HAP-1 (cell line): ENCODE measurements around the gene PAX4.

Experiments used
- DNase-seq, 2 experiments: peaks; one replicate each; pipeline ENCODE4 v3.0.0-alpha.2; 2016 to 2020; ENCODE audit warnings: low spot score in 2 of 2
- H3K27me3 ChIP-seq: fragments of 250-450 bp; sonication (Bioruptor Pico); 2 replicates; pipeline ENCODE4 v1.5.1; 2020; ENCODE audit warnings: low read depth, mild to moderate bottlenecking, moderate library complexity
- H3K36me3 ChIP-seq: fragments of 250-450 bp; sonication (Bioruptor Pico); replicated peaks from 2 replicates; pipeline ENCODE4 v1.5.1; 2020; ENCODE audit warnings: mild to moderate bottlenecking
- H3K4me1 ChIP-seq: fragments of 250-450 bp; sonication (Bioruptor Pico); 2 replicates; pipeline ENCODE4 v1.5.1; 2020; ENCODE audit warnings: mild to moderate bottlenecking
- H3K4me3 ChIP-seq: fragments of 250-450 bp; sonication (Bioruptor Pico); 2 replicates; pipeline ENCODE4 v1.5.1; 2020; ENCODE audit warnings: mild to moderate bottlenecking, moderate library complexity
- H3K9me3 ChIP-seq: fragments of 250-450 bp; sonication (Bioruptor Pico); 2 replicates; pipeline ENCODE4 v1.5.1; 2020; ENCODE audit warnings: mild to moderate bottlenecking, moderate library complexity
- in situ Hi-C: fragments of 300-500 bp; cut with MboI; formaldehyde crosslinking; loops from 3 replicates; pipeline ENCODE4 v1.14.3; 2020; ENCODE audit warnings: low sequenced_read_pairs, inconsistent platforms, mixed read lengths

Gene PAX4, protein sequence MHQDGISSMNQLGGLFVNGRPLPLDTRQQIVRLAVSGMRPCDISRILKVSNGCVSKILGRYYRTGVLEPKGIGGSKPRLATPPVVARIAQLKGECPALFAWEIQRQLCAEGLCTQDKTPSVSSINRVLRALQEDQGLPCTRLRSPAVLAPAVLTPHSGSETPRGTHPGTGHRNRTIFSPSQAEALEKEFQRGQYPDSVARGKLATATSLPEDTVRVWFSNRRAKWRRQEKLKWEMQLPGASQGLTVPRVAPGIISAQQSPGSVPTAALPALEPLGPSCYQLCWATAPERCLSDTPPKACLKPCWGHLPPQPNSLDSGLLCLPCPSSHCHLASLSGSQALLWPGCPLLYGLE

DNA sequence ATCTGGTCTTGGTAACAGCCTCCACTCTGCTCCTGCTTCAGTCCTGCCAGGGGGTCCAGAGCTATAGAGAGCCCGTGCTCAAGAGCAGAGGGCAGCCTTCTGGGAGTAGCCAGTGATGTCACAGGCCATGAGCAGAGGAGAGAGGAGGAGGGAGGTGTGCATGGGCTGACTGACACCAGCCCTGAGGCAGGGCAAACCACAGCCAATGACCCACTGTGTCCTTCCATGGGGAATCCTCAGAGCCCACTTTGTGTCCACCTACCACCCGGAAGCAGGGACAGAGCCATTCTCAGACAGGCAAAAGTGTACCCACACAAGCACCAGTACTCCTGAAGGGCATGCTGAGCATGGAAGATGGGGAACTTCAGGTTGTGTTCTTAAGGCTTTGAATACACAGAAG, at the start of gene PAX4:
PAX4 (minus strand) TSS at position 101 of the 400 bp plus-strand sequence. CDS start 2,214 bp downstream, outside the sequence.
- H3K4me3 ChIP-seq, result no peak within 1 kb of the TSS
- H3K36me3 ChIP-seq, result no peaks in the 10 kb centered on the region
- DNase-seq, result no peak
- H3K4me1 ChIP-seq, result no peaks in the 10 kb centered on the region
- no peaks in the 10 kb centered on the region for H3K9me3 ChIP-seq
- peaks cover 51% of the 10 kb centered on the region for H3K27me3 ChIP-seq
- in situ Hi-C loops, result no loop called here

DNA sequence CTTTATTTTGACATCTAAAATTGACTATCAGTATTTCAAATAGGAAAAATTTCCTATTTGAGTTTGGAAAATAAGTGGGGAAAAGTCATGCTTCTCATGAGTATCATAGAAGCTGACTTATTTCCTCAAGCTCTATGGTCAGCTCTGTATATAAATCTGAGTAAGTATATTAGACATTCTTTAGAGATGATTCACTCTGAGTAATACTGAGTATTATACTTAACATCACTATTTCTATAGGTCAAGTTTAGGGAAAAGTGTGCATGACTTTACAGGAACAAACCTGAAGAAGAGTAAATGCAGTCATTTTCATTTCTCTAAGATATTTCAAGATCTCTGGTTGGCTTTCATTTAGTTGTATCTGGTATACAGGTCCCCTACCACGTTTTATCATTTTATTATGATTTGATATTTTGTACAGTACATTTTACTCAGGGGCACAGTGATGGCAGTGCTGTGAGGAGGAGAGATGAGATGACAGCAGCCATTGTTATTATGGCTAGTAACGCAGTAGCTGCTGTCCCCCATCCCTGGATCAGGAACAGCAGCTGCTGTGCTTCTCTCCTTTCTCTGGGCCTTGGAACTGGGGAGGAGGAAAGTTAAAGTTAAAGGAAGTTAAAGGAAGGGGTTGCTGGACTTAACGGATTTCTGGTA, 49.2 kb upstream of the PAX4 start:
- no peak for DNase-seq
- H3K36me3 ChIP-seq, result peaks cover 7% of the 10 kb centered on the region
- no peaks in the 10 kb centered on the region for H3K27me3 ChIP-seq
- H3K9me3 ChIP-seq, result no peaks in the 10 kb centered on the region
- H3K4me1 ChIP-seq, result peaks cover 11% of the 10 kb centered on the region
- no peak overlapping the region for H3K4me3 ChIP-seq
- in situ Hi-C loops, result no loop called here

DNA sequence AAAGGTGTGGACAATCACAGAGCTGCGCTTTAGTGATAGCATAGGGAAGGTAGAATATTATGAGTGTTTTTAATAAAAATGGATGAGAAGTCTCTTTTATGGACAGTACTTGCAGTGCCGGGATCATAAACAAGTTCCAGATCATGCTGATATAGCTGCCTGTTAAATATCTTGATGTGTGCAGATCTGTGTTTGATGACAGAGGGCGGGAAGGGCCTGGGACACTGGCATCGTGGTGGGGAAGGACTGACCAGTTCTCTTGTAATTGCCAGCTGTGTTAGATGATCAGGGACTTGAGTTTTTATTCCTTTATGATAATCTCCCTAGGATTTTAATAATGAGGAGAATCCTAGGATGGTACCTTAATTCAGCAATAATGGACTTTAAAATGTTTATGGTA, 48.7 kb upstream of the PAX4 start:
- H3K36me3 ChIP-seq, result peaks cover 9% of the 10 kb centered on the region
- H3K4me3 ChIP-seq, result no peak overlapping the region
- in situ Hi-C loops, result no loop called here
- H3K4me1 ChIP-seq, result peaks cover 11% of the 10 kb centered on the region
- no peak for DNase-seq
- no peaks in the 10 kb centered on the region for H3K27me3 ChIP-seq
- no peaks in the 10 kb centered on the region for H3K9me3 ChIP-seq

DNA sequence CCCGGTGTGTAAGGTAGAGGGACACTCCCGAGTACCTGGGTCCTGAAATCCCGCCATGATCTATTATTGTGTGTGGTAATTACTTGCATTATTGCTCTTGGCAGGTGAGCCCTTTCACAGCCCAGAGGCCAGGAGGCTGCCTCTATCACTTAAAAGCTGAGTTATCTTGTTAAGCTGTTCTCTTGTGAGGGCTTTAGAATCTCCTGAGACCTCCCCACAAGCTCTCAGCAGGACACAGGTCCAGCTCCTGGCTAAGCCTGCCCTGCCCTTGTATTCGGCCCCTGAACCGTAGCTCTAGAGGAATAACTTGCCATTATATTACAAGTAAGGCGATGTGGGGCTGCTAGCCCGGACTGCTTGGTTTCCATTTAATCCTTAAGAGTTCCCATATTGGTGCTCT, 48.0 kb upstream of the PAX4 start:
- no peaks in the 10 kb centered on the region for H3K9me3 ChIP-seq
- H3K4me3 ChIP-seq, result no peak overlapping the region
- no peaks in the 10 kb centered on the region for H3K27me3 ChIP-seq
- in situ Hi-C loops, result no loop called here
- H3K4me1 ChIP-seq, result peaks cover 11% of the 10 kb centered on the region
- DNase-seq, result no peak
- peaks cover 12% of the 10 kb centered on the region for H3K36me3 ChIP-seq

DNA sequence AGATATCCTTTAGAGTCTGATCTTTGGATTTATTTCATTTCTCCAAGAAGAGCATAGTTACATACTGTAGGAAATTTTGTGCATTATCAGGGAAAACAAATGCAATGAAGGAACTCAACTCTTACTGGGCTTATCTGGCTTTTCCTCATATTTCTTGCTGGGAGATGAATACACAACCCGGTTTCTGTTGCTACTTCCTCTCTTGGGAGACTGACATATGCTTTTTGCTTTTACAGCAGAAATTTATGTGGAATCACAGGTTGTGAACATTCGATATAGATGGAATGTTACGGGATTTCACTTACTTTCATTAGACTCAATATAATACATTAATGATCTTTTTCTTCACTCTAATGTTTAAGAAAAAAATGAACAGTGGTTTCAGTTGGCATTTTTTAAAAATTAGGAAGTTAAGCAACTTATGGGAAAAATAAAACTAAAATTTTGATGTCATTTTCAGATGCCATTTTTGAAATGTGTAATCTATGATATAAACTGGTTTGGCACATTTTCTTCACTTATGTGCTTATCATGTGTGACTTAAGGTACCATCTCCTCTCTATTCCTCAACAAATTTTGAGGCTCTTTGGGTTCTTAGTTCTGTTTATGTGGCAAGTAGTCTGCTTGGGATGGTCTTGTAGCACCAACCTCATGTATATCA, 41.2 kb upstream of the PAX4 start:
- in situ Hi-C loops, result no loop called here
- H3K9me3 ChIP-seq, result no peaks in the 10 kb centered on the region
- no peak overlapping the region for H3K4me3 ChIP-seq
- H3K36me3 ChIP-seq, result peaks cover 30% of the 10 kb centered on the region
- no peaks in the 10 kb centered on the region for H3K27me3 ChIP-seq
- peaks cover 11% of the 10 kb centered on the region for H3K4me1 ChIP-seq
- DNase-seq, result no peak

DNA sequence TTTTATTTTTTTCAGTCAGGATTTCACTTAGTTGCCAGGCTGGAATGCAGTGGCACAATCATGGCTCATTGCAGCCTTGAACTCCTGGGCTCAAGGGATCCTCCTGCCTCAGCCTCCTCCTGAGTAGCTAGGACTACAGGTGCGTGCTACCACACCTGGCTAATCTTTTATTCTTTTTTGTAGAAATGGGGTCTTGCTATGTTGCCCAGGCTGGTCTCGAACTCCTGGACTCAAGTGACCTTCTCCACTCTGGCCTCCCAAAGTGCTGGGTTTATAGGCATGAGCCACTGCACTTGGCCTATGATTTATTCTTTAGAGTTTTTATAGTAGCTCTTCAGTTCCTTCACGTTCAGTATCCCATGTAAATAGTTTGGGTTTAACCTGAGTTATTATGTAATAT, 39.6 kb upstream of the PAX4 start:
- in situ Hi-C loops, result no loop called here
- peaks cover 30% of the 10 kb centered on the region for H3K36me3 ChIP-seq
- H3K4me3 ChIP-seq, result no peak overlapping the region
- no peak for DNase-seq
- H3K27me3 ChIP-seq, result no peaks in the 10 kb centered on the region
- no peaks in the 10 kb centered on the region for H3K9me3 ChIP-seq
- peaks cover 13% of the 10 kb centered on the region for H3K4me1 ChIP-seq

DNA sequence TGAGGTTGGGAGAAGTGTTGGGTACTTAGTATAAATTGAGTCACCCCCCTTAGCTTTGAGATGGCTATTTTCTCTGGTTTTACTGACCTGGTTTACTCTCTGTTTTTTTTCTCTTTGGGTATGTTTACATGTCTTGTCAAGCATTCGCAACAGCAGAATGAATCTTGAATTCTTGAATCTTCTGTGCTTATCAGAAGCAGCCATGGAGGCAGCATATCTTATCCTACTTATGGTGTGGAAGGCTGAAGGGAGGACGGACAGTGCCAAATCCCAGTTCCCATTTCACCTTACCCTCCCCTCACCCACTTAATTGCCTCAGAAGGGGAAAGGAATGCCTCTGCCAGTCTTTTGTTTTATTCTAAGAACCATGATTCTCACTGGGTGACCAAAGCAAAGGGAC, 37.8 kb upstream of the PAX4 start:
- Histone ChIP-seq H3K36me3 (peaks cover 18% of the 10 kb centered on the region), H3K4me3 (no peak overlapping the region), H3K27me3 (no peaks in the 10 kb centered on the region), H3K4me1 (peaks cover 19% of the 10 kb centered on the region), H3K9me3 (no peaks in the 10 kb centered on the region)
- in situ Hi-C loops, result no loop called here
- DNase-seq, result no peak

DNA sequence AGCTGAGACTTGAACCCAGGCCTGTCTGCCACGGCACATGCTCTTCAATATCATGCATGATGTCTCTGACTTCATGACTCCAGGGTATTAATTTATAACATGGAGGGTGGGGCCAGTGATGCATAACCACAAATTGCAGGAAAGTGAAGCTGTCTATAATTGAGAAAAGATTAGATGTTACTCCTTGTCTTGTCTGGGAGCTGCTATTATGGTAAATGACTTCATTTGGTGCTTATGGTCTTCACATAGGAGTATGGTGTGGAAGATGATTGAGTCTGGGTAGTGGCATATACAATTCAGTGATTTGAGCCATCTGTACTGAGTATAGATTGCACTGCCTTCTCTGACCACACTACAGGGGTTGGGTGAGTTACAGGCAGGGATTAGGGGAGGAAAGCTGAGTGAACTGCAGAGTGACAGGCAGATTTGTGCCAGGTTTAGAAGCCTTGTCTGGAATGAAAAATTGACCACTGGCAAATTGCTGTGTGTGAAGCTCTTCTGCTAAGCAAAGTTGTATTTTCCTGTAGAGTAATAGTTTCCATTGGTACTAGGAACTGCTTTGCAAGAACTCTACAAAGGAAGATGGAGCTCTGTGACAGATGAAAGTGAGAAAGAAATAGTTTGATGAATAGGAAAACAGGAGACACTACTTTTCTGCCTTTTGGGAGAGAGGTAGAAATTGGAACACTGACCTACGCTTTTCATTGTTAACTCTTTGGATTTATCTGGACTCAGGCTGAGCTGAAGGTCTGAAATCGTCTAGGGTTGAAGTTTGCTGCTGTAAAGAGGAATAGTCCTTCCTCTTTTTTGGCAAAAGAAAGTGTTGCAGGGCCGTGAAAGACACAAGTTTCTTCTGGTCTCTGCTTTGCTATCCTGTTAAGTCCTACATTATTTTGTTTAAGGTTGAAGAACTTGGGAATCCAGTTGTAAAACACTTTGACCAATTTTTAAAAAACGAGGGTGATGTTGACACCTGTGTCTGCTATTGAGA, 36.8 kb upstream of the PAX4 start:
- H3K4me3 ChIP-seq, result peak overlapping the region; percentile 96
- H3K36me3 ChIP-seq, result peaks cover 18% of the 10 kb centered on the region
- peak; percentile 43 to 54 for DNase-seq
- no peaks in the 10 kb centered on the region for H3K9me3 ChIP-seq
- in situ Hi-C loops, result no loop called here
- H3K4me1 ChIP-seq, result peaks cover 19% of the 10 kb centered on the region
- no peaks in the 10 kb centered on the region for H3K27me3 ChIP-seq

DNA sequence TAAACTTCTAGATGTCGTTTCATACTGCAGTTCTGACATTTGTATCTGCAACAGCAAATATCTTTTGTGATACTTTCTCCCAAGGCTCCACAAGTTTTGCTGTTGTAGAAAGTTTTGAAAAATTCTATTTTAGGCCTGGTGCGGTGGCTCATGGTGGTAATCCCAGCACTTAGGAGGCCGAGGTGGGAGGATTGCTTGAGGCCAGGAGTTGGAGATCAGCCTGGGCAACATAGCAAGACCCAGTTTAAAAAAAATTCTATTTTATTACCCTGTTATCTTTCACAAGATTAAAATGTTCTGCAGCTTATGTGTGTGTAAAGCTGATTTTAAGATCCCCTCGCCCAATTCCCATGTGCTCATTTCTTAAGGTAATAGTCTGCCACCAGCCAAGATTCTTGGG, 35.5 kb upstream of the PAX4 start:
- peak overlapping the region; percentile 96 for H3K4me3 ChIP-seq
- in situ Hi-C loops, result no loop called here
- no peaks in the 10 kb centered on the region for H3K27me3 ChIP-seq
- H3K9me3 ChIP-seq, result no peaks in the 10 kb centered on the region
- no peak for DNase-seq
- peaks cover 14% of the 10 kb centered on the region for H3K36me3 ChIP-seq
- peaks cover 19% of the 10 kb centered on the region for H3K4me1 ChIP-seq

DNA sequence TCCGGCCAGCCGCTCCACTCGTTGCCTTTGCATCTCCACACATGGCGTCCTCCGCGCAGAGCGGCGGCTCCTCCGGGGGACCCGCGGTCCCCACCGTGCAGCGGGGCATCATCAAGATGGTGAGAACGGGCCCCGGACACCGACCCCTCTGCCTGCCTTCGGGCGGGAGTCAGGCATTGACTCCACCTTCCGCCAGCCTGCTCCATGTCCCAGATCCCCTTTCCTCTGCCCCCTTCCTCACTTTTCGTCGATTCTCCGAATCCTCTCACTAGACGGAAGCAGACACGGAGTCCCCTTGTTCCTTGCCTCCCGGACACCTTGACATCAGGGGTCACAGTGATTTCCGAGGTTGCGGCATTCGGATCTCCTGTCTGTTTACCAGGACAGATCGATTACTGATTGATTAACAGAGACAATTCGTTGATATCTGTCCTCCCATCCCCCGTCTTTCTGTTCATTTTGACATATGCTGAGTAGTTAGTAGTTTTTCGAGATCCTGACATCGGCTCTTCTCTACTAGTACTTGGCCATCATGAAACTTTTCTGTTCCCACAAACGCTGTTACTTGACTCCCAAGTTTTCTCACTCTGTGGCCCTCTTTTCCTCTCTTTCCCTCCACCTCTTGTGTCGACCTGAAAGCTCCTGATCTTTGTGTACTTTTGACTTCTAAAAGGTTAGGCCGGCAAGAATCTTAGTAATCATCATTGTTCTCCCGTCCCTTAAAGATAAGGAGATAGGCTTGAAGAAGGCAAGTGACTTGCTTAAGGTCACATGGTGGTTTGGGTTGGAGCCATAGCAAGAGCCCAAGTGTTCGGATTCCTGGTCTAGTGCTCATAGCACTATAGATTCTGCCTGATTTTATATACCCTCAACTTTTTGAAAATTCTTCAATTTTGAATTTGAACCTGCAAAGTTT, 34.6 kb upstream of the PAX4 start:
- in situ Hi-C loops, result no loop called here

DNA sequence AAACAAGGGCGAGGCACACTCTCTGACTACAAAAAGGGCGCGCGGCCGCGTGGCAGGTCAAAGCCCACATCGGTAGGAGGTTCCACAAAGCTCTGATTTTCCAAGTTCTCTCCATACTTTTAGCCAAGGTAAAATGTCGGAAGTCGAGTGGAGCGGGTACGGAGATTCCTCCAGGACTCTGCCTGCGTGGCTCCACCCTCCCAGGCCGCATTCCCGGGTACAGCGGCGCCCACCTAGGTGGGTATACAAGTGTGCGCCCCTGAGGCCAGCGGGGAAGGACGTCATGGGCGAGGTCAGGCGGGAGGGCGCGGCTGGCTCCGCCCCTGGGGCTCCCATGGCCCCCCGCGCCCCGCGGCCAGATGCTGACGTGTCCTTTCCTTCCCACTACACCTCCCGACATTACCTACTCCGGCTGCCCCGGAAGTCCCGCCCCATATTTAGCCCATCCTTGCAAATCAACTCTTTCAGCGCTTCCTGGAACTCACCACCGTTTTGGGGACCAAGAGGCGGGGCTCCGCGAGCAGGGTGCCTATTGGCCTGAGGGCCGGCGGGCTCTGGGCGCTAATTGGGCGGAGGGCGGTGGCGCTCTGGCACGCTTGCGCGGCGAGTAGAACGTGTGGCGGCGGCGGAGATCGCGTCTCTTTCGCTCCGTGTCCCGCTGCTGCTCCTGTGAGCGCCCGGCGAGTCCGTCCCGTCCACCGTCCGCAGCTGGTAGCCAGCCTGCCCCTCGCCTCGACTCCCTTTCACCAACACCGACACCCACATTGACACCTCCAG, 33.8 kb upstream of the PAX4 start, which contains the start of gene SND1:
SND1 (plus strand) TSS at position 639 of the 777 bp plus-strand sequence. CDS start 180 bp downstream, outside the sequence.
- no peaks in the 10 kb centered on the region for H3K27me3 ChIP-seq
- peak; percentile 96 to 100 for DNase-seq
- peak within 1 kb of the TSS; percentile 96 for H3K4me3 ChIP-seq
- peaks cover 19% of the 10 kb centered on the region for H3K4me1 ChIP-seq
- in situ Hi-C loops, result no loop called here
- peaks cover 4% of the 10 kb centered on the region for H3K36me3 ChIP-seq
- H3K9me3 ChIP-seq, result no peaks in the 10 kb centered on the region

More for the DNA sequence above, 34.6 kb upstream of the PAX4 start:
- no peaks in the 10 kb centered on the region for H3K9me3 ChIP-seq
- peak in 1 of 2 experiments; percentile 36 for DNase-seq
- peaks cover 19% of the 10 kb centered on the region for H3K4me1 ChIP-seq
- peaks cover 13% of the 10 kb centered on the region for H3K36me3 ChIP-seq
- H3K4me3 ChIP-seq, result peak overlapping the region; percentile 96
- no peaks in the 10 kb centered on the region for H3K27me3 ChIP-seq
